Fibroblast of pulmonary artery (primary cell): Measurements from ENCODE around the gene CSK.

Experiments
- DNase-seq: peaks from one replicate; pipeline ENCODE4 v3.0.0-alpha.2; 2010; ENCODE audit warnings: low read depth
- H3K4me3 ChIP-seq: replicated peaks from 2 replicates; pipeline ENCODE4 v1.5.1; 2011; ENCODE audit warnings: low read depth, mild to moderate bottlenecking, control low read depth, low read length, moderate library complexity
- CTCF ChIP-seq: IDR thresholded peaks from 2 replicates; pipeline ENCODE4 v1.5.1; 2011; ENCODE audit warnings: mild to moderate bottlenecking, control low read depth, low read length, inconsistent platforms; ENCODE audit errors: missing control alignments

The CSK gene

GRCh38 chr15:74791667-74792066 is 9.8 kb downstream of the CSK start:
- DNase-seq: no peak
- no peak overlapping the region for H3K4me3 ChIP-seq
- no peak for TF ChIP-seq CTCF

- no peak overlapping the region for H3K4me3 ChIP-seq
- TF ChIP-seq CTCF: no peak
- no peak for DNase-seq
Observed at GRCh38 chr15:74792227-74793016, 10.5 kb downstream of the CSK start.

- TF ChIP-seq CTCF: peak; percentile 36
- H3K4me3 ChIP-seq: no peak overlapping the region
- DNase-seq: peak; percentile 31
Observed at GRCh38 chr15:74793135-74794028, 11.5 kb downstream of the CSK start.

- no peak overlapping the region for H3K4me3 ChIP-seq
- DNase-seq: no peak
- no peak for TF ChIP-seq CTCF
Observed at GRCh38 chr15:74794248-74794969, 12.5 kb downstream of the CSK start.

GRCh38 chr15:74794970-74795349 is 13.1 kb downstream of the CSK start:
- no peak for DNase-seq
- no peak for TF ChIP-seq CTCF
- no peak overlapping the region for H3K4me3 ChIP-seq

- DNase-seq: no peak
- H3K4me3 ChIP-seq: no peak overlapping the region
- no peak for TF ChIP-seq CTCF
Observed at GRCh38 chr15:74795966-74796625, 14.2 kb downstream of the CSK start.
